SK-N-SH (cell line): Measurements from ENCODE around the gene SCYL1. TPM values are rescaled to one million over a fixed set of nuclear protein-coding genes. Genes with fewer than 3 reads are reported as not detected.

Experiments used
- CTCF ChIA-PET: fragments of 300-600, 350-600 bp; formaldehyde crosslinking; extraction: SDS; loops from one replicate; lab custom pipeline; 2021; lab: Yijun Ruan, JAX
- POLR2A ChIA-PET: fragments of 350-600 bp; sonication (Branson Sonifier 250); formaldehyde crosslinking; extraction: SDS; loops from one replicate; lab custom pipeline; 2020; ENCODE audit warnings: antibody characterized with exemption, inconsistent platforms; lab: Yijun Ruan, JAX
- DNase-seq: peaks from one replicate; pipeline ENCODE4 v3.0.0; 2012
- H2AFZ ChIP-seq: fragments of 200-600 bp; sonication (generic); 2 replicates; pipeline ENCODE4 v1.8.1; 2016; ENCODE audit warnings: antibody characterized with exemption, mild to moderate bottlenecking, low read depth
- H3F3A ChIP-seq: fragments of 200-600 bp; sonication (generic); replicated peaks from 2 replicates; pipeline ENCODE3; 2016; ENCODE audit warnings: antibody characterized with exemption, mild to moderate bottlenecking; ENCODE audit not compliant: insufficient read depth
- H3K27ac ChIP-seq, 2 experiments: fragments of 200-500 bp in 1 of 2; fragments of 200-600 bp in 1 of 2; sonication (Bioruptor generic) in 1 of 2; sonication (generic), shearing (Covaris generic) in 1 of 2; 2 replicates each; pipeline versions ENCODE4 v1.5.1 to v1.6.1; 2014 to 2016; ENCODE audit warnings: low read depth in 2 of 2, inconsistent platforms in 1 of 2, low read length in 1 of 2, mild to moderate bottlenecking in 1 of 2, mixed read lengths in 1 of 2
- H3K27me3 ChIP-seq: fragments of 200-600 bp; sonication (generic), shearing (Covaris generic); 2 replicates; pipeline ENCODE4 v1.6.1; 2016; ENCODE audit warnings: mixed run types; ENCODE audit not compliant: insufficient read depth
- H3K36me3 ChIP-seq, 2 experiments: fragments of 200-500 bp in 1 of 2; fragments of 200-600 bp in 1 of 2; sonication (Bioruptor generic) in 1 of 2; sonication (generic) in 1 of 2; replicated peaks in 1 of 2; 2 replicates each; pipeline versions ENCODE3 to v1.5.1; 2014 to 2016; ENCODE audit warnings: low read length in 1 of 2, mild to moderate bottlenecking in 1 of 2; ENCODE audit not compliant: insufficient read depth in 2 of 2, control insufficient read depth in 1 of 2
- H3K4me1 ChIP-seq, 2 experiments: fragments of 200-500 bp in 1 of 2; fragments of 200-600 bp in 1 of 2; sonication (Bioruptor generic) in 1 of 2; sonication (generic), shearing (Covaris generic) in 1 of 2; 2 replicates each; pipeline versions ENCODE4 v1.5.1 to v1.6.1; 2014 to 2016; ENCODE audit warnings: low read depth in 1 of 2, low read length in 1 of 2, mixed run types in 1 of 2; ENCODE audit not compliant: insufficient read depth in 2 of 2, control insufficient read depth in 1 of 2
- H3K4me2 ChIP-seq: fragments of 200-600 bp; sonication (generic), shearing (Covaris generic); 2 replicates; pipeline ENCODE4 v1.6.1; 2017; ENCODE audit warnings: mixed run types
- H3K4me3 ChIP-seq, 2 experiments: fragments of 200-500 bp in 1 of 2; fragments of 200-600 bp in 1 of 2; sonication (Bioruptor generic) in 1 of 2; sonication (generic), shearing (Covaris generic) in 1 of 2; 2 replicates each; pipeline versions ENCODE4 v1.5.1 to v1.8.1; 2014 to 2016; ENCODE audit warnings: low read depth in 2 of 2, inconsistent platforms in 1 of 2, low read length in 1 of 2, mild to moderate bottlenecking in 1 of 2, mixed read lengths in 1 of 2, moderate library complexity in 1 of 2
- H3K79me2 ChIP-seq: fragments of 200-600 bp; sonication (generic); 2 replicates; pipeline ENCODE4 v1.8.1; 2017; ENCODE audit warnings: mild to moderate bottlenecking; ENCODE audit not compliant: insufficient read depth
- H3K9ac ChIP-seq: fragments of 200-600 bp; sonication (generic); 2 replicates; pipeline ENCODE4 v1.6.1; 2017; ENCODE audit warnings: mixed run types
- H3K9me2 ChIP-seq: fragments of 200-600 bp; sonication (generic); 2 replicates; pipeline ENCODE4 v1.6.1; 2017; ENCODE audit warnings: mixed run types
- H3K9me3 ChIP-seq: fragments of 200-600 bp; sonication (generic); 2 replicates; pipeline ENCODE4 v1.6.1; 2017; ENCODE audit warnings: mixed run types, mild to moderate bottlenecking, moderate library complexity
- H4K20me1 ChIP-seq: fragments of 200-600 bp; sonication (generic); 2 replicates; pipeline ENCODE4 v1.6.1; 2017; ENCODE audit warnings: mild to moderate bottlenecking, mixed run types; ENCODE audit not compliant: insufficient read depth
- CHD2 ChIP-seq: fragments of 150-350 bp; IDR thresholded peaks from 2 replicates; pipeline ENCODE4 v1.6.1; 2018; ENCODE audit warnings: low read length; ENCODE audit not compliant: partially characterized antibody
- ELF1 ChIP-seq: IDR thresholded peaks from 2 replicates; pipeline ENCODE4 v1.4.0; 2012
- EZH2phosphoT487 ChIP-seq: fragments of 200-600 bp; sonication (generic); IDR thresholded peaks from 2 replicates; pipeline ENCODE4 v1.6.1; 2017; ENCODE audit warnings: low read depth, mixed run types, mild to moderate bottlenecking, antibody characterized with exemption, moderate library complexity, borderline replicate concordance
- GABPA ChIP-seq: IDR thresholded peaks from 2 replicates; pipeline ENCODE4 v1.4.0; 2012; ENCODE audit warnings: low read depth, mild to moderate bottlenecking
- GATA2 ChIP-seq: sonication (generic); formaldehyde crosslinking; IDR thresholded peaks from 2 replicates; pipeline ENCODE4 v1.5.0; 2020; ENCODE audit warnings: mild to moderate bottlenecking, missing genetic modification reagents
- MEF2A ChIP-seq: IDR thresholded peaks from 2 replicates; pipeline ENCODE4 v1.4.0; 2012; ENCODE audit warnings: low read depth, borderline replicate concordance
- MXI1 ChIP-seq: IDR thresholded peaks from 2 replicates; pipeline ENCODE4 v1.6.1; 2012; ENCODE audit warnings: mild to moderate bottlenecking, low read depth, low read length, improper control_type of control experiment
- NRF1 ChIP-seq: IDR thresholded peaks from 2 replicates; pipeline ENCODE4 v1.6.1; 2012; ENCODE audit warnings: low read depth, mild to moderate bottlenecking, low read length
- POLR2AphosphoS5 ChIP-seq: IDR thresholded peaks from 2 replicates; pipeline ENCODE4 v1.6.1; 2012; ENCODE audit warnings: low read depth, low read length
- RAD21 ChIP-seq: IDR thresholded peaks from 2 replicates; pipeline ENCODE4 v1.6.1; 2012; ENCODE audit warnings: mild to moderate bottlenecking, low read length
- RFX5 ChIP-seq: IDR thresholded peaks from 2 replicates; pipeline ENCODE4 v1.6.1; 2012; ENCODE audit warnings: mild to moderate bottlenecking, improper control_type of control experiment, low read length
- RXRA ChIP-seq: IDR thresholded peaks from 2 replicates; pipeline ENCODE4 v1.4.0; 2012; ENCODE audit warnings: low read depth, mild to moderate bottlenecking, borderline replicate concordance
- SIN3A ChIP-seq: IDR thresholded peaks from 2 replicates; pipeline ENCODE4 v1.6.1; 2012; ENCODE audit warnings: low read depth, mild to moderate bottlenecking, low read length, moderate library complexity, borderline replicate concordance
- TEAD4 ChIP-seq: IDR thresholded peaks from 2 replicates; pipeline ENCODE4 v1.4.0; 2012; ENCODE audit warnings: mild to moderate bottlenecking, borderline replicate concordance; ENCODE audit not compliant: insufficient read depth
- YY1 ChIP-seq: IDR thresholded peaks from 2 replicates; pipeline ENCODE4 v1.4.0; 2012; ENCODE audit warnings: low read depth, mild to moderate bottlenecking
- WGBS: methylation state at CpG from one replicate; pipeline ENCODE4 v1.1.6; 2017; ENCODE audit warnings: low lambda C conversion rate; 5-methylcytosine and 5-hydroxymethylcytosine counted together
- polyA plus RNA-seq, 3 experiments: library from polyadenylated mRNA; depleted of rRNA; stranded (reverse); fragments of >200 nt; gene quantifications; 2 replicates each; pipeline ENCODE4 v1.2.3, GENCODE V29; 2012
- TF ChIP-seq, protein P1 (sequence below): IDR thresholded peaks from 2 replicates; pipeline ENCODE4; 2012
- TF ChIP-seq, protein P2 (sequence below): IDR thresholded peaks from 2 replicates; pipeline ENCODE4 v1.4.0; 2012; ENCODE audit warnings: low read depth
- TF ChIP-seq, protein P3 (sequence below): fragments of 200-600 bp; sonication (generic); IDR thresholded peaks from 2 replicates; pipeline ENCODE4 v1.6.1; 2017; ENCODE audit warnings: antibody characterized with exemption, mild to moderate bottlenecking, moderate library complexity
- TF ChIP-seq, protein P4 (sequence below): fragments of 150-350 bp; IDR thresholded peaks from 2 replicates; pipeline ENCODE4 v1.6.1; 2017; ENCODE audit warnings: antibody characterized with exemption, low read length, low read depth, borderline replicate concordance

Gene SCYL1
- polyA plus RNA-seq, 1 of the 3 experiments (the other 2 are of a cell fraction), result 79.9 TPM

DNA sequence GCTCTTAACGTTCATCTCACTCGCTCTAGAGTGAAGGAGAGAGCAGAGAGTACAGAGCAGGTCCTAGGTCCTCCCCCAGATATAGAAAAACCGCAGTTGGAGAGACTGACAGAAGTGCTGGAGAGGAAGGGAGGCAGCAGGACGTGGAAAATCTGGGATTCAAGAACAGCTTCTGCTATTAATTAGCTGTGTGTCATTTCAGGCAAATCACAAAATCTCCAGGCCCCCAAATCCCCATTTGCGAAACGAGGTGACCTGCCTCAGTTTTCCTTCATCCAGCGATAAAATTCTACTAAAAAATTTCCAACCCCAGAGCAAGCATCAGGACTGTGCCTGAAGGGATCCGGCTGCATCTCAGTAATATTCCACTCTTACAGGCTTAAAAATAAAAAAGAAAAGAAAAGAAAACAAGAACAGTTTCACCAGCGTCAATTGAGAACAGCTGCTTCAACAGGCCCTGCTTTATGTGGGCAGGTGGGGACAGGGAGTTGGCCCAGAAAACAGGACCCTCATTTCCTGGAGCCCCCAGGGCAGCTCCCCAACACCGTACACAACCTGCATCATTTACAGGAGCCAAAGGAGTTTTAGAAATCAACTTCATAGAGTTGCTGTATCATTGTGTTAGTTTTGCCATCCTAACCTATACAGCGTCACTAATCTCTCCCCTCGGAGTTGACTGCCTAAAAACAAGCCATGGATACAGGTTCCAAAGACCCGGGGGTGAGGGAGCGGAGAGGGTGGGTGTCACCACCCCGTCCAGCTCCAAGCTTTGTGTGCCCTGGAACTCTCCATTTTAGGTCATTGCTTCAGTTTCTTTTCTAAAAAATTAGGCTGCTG is 28.4 kb upstream of the SCYL1 start (continued):
- TF ChIP-seq, protein P1, sequence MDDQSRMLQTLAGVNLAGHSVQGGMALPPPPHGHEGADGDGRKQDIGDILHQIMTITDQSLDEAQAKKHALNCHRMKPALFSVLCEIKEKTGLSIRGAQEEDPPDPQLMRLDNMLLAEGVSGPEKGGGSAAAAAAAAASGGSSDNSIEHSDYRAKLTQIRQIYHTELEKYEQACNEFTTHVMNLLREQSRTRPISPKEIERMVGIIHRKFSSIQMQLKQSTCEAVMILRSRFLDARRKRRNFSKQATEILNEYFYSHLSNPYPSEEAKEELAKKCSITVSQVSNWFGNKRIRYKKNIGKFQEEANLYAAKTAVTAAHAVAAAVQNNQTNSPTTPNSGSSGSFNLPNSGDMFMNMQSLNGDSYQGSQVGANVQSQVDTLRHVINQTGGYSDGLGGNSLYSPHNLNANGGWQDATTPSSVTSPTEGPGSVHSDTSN, result peak; percentile 44; the same call in 1 of the 2 replicates

DNA sequence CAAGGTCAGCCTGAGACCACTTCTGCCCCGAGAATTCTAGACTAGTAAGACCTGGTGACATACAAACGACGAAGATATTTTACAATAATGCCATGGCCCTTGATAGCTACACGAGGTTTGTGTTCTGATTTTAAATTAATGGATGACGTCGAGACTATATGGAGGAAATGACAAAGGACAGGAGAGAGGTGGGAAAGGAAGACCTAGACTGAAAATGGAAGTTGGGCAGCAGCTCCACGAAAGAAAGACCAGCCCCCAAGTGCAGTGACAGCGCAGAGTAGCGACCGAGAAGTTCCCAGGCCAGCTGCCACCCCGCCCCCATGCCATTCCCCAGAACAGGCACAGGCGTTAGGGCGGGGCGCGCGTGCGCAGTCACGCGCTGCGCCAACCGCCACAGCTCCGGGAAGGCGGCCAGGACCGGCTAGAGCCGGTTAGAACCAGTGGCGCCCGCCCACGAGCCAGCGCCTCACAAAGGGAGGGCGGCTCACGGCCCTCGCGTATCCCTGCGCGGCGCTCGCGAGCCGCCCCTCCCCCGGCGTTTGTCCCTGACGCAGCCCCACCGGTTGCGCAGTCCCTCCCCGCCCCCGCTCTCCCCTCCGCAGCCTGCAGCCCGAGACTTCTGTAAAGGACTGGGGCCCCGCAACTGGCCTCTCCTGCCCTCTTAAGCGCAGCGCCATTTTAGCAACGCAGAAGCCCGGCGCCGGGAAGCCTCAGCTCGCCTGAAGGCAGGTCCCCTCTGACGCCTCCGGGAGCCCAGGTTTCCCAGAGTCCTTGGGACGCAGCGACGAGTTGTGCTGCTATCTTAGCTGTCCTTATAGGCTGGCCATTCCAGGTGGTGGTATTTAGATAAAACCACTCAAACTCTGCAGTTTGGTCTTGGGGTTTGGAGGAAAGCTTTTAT is 27.5 kb upstream of the SCYL1 start:
- H3K36me3 ChIP-seq, result peaks cover 23 to 33% of the 10 kb centered on the region in 2 experiments
- peaks cover 32 to 36% of the 10 kb centered on the region in 2 experiments for H3K4me1 ChIP-seq
- peak; percentile 91 for DNase-seq
- H3K79me2 ChIP-seq, result peaks cover 86% of the 10 kb centered on the region
- WGBS, result 2% methylated on average over 13 of the region's 61 CpGs
- H3K27me3 ChIP-seq, result no peaks in the 10 kb centered on the region
- H2AFZ ChIP-seq, result no peak overlapping the region
- CTCF ChIA-PET, result interaction anchor here (0.7 to 5.9 kb wide), 14 partner anchors 9 to 208 kb away, joined by 3 to 78 read pairs (median 6); partner anchors contain the start of genes FRMD8 and NEAT1
- peak overlapping the region; percentile 100 for H3K27ac ChIP-seq
- H4K20me1 ChIP-seq, result peaks cover 34% of the 10 kb centered on the region
- H3K9ac ChIP-seq, result peak overlapping the region; percentile 100
- H3K4me3 ChIP-seq, result peak overlapping the region; percentile 84 to 87
- H3K4me2 ChIP-seq, result peak overlapping the region; percentile 96
- no peaks in the 10 kb centered on the region for H3K9me3 ChIP-seq
- peaks cover 78% of the 10 kb centered on the region for H3F3A ChIP-seq
- H3K9me2 ChIP-seq, result no peaks in the 10 kb centered on the region
- POLR2A ChIA-PET, result interaction anchor here (0.6 to 26.8 kb wide), 14 partner anchors 10 to 374 kb away, joined by 3 to 1027 read pairs (median 12); partner anchors contain the start of genes NEAT1, PCNX3 and SLC25A45
- TF ChIP-seq, protein P2, sequence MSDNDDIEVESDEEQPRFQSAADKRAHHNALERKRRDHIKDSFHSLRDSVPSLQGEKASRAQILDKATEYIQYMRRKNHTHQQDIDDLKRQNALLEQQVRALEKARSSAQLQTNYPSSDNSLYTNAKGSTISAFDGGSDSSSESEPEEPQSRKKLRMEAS, result peak; percentile 79; the same call in 1 of the 2 replicates
- TF ChIP-seq GABPA (no peak), RFX5 (peak; percentile 59; the same call in 1 of the 2 replicates), POLR2AphosphoS5 (peak; percentile 75), RAD21 (peak; percentile 22), GATA2 (CRISPR knock-in tag) (no peak), MXI1 (peak; percentile 82; the same call in 1 of the 2 replicates), RXRA (peak; percentile 50; the same call in 1 of the 2 replicates), CHD2 (peak; percentile 98), NRF1 (peak; percentile 74), EZH2phosphoT487 (no peak), SIN3A (peak; percentile 98; the same call in 1 of the 2 replicates), MEF2A (peak; percentile 83; the same call in 1 of the 2 replicates), YY1 (peak; percentile 88), TEAD4 (peak; percentile 15; the same call in 1 of the 2 replicates), ELF1 (no peak)
- TF ChIP-seq, protein P3, sequence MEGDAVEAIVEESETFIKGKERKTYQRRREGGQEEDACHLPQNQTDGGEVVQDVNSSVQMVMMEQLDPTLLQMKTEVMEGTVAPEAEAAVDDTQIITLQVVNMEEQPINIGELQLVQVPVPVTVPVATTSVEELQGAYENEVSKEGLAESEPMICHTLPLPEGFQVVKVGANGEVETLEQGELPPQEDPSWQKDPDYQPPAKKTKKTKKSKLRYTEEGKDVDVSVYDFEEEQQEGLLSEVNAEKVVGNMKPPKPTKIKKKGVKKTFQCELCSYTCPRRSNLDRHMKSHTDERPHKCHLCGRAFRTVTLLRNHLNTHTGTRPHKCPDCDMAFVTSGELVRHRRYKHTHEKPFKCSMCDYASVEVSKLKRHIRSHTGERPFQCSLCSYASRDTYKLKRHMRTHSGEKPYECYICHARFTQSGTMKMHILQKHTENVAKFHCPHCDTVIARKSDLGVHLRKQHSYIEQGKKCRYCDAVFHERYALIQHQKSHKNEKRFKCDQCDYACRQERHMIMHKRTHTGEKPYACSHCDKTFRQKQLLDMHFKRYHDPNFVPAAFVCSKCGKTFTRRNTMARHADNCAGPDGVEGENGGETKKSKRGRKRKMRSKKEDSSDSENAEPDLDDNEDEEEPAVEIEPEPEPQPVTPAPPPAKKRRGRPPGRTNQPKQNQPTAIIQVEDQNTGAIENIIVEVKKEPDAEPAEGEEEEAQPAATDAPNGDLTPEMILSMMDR, result peak; percentile 15; the same call in 1 of the 2 replicates
- TF ChIP-seq, protein P4, sequence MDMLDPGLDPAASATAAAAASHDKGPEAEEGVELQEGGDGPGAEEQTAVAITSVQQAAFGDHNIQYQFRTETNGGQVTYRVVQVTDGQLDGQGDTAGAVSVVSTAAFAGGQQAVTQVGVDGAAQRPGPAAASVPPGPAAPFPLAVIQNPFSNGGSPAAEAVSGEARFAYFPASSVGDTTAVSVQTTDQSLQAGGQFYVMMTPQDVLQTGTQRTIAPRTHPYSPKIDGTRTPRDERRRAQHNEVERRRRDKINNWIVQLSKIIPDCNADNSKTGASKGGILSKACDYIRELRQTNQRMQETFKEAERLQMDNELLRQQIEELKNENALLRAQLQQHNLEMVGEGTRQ, result no peak
- TF ChIP-seq, protein P1, result peak; percentile 72
